H1 (cell line): ENCODE measurements around the gene DYNC1I1. TPM values are rescaled to one million over a fixed set of nuclear protein-coding genes. Genes with fewer than 3 reads are reported as not detected.

ENCODE experiments used
- CTCF ChIA-PET: fragments of 300-600 bp; sonication (Branson Sonifier 250); formaldehyde crosslinking; loops from one replicate; lab custom pipeline; 2021; ENCODE audit not compliant: partially characterized antibody; lab: Charles Lee
- POLR2A ChIA-PET: fragments of 300-600 bp; sonication (Branson Sonifier 250); formaldehyde crosslinking; loops from one replicate; lab custom pipeline; 2021; ENCODE audit warnings: inconsistent platforms; ENCODE audit not compliant: partially characterized antibody; lab: Charles Lee
- DNase-seq, 2 experiments: peaks; one replicate each; pipeline versions ENCODE4 v3.0.0 to v3.0.0-alpha.2; 2010 to 2022; ENCODE audit warnings: low spot score in 2 of 2, low read depth in 1 of 2, mixed read lengths in 1 of 2
- FAIRE-seq: peaks from 2 replicates; lab custom pipeline; 2011; peaks lifted over from hg19 to GRCh38; lab: Jason Lieb, UNC
- H2AFZ ChIP-seq: 2 replicates; pipeline ENCODE4 v1.8.1; 2012; ENCODE audit warnings: low read length, inconsistent platforms
- H2AK5ac ChIP-seq: 2 replicates; pipeline ENCODE4 v1.6.1; 2013; ENCODE audit warnings: low read depth, low read length
- H2BK120ac ChIP-seq: replicated peaks from 2 replicates; pipeline ENCODE3; 2013; ENCODE audit warnings: low read depth, low read length, inconsistent platforms
- H2BK12ac ChIP-seq: 2 replicates; pipeline ENCODE4 v1.6.1; 2013; ENCODE audit warnings: low read depth, low read length
- H2BK15ac ChIP-seq: 2 replicates; pipeline ENCODE4 v1.6.1; 2013; ENCODE audit warnings: low read length
- H2BK20ac ChIP-seq: 2 replicates; pipeline ENCODE4 v1.6.1; 2013; ENCODE audit warnings: low read length
- H2BK5ac ChIP-seq: 2 replicates; pipeline ENCODE4 v1.6.1; 2013; ENCODE audit warnings: low read depth, low read length
- H3K14ac ChIP-seq: 2 replicates; pipeline ENCODE4 v1.6.1; 2013; ENCODE audit warnings: inconsistent platforms; ENCODE audit not compliant: insufficient read length
- H3K18ac ChIP-seq: 2 replicates; pipeline ENCODE4 v1.6.1; 2013; ENCODE audit warnings: low read length; ENCODE audit errors: extremely low read depth
- H3K23ac ChIP-seq: 2 replicates; pipeline ENCODE4 v1.6.1; 2013; ENCODE audit warnings: inconsistent platforms; ENCODE audit not compliant: insufficient read length
- H3K23me2 ChIP-seq: 2 replicates; pipeline ENCODE4 v1.6.1; 2013; ENCODE audit warnings: low read depth, low read length
- H3K27ac ChIP-seq: 2 replicates; pipeline ENCODE4 v1.6.1; 2011; ENCODE audit warnings: low read depth, low read length, inconsistent platforms
- H3K27me3 ChIP-seq, 4 experiments: replicated peaks in 1 of 4; 1 replicate in 1 of 4; 2 replicates in 3 of 4; pipeline versions ENCODE4 v1.6.1 to v1.8.1; 2011 to 2013; ENCODE audit warnings: low read length in 3 of 4, mild to moderate bottlenecking in 3 of 4, inconsistent platforms in 2 of 4, mixed read lengths in 2 of 4, moderate library complexity in 1 of 4; ENCODE audit not compliant: control insufficient read depth in 3 of 4, insufficient read depth in 3 of 4; ENCODE audit errors: extremely low read depth in 1 of 4
- H3K36me3 ChIP-seq, 4 experiments: 2 replicates each; pipeline versions ENCODE4 v1.6.1 to v1.8.1; 2011 to 2013; ENCODE audit warnings: mild to moderate bottlenecking in 4 of 4, low read length in 3 of 4, moderate library complexity in 2 of 4, control low read depth in 1 of 4, inconsistent platforms in 1 of 4; ENCODE audit not compliant: insufficient read depth in 4 of 4, control insufficient read depth in 2 of 4
- H3K4ac ChIP-seq: replicated peaks from 2 replicates; pipeline ENCODE3; 2013; ENCODE audit warnings: low read length, low read depth, mixed read lengths, inconsistent platforms; ENCODE audit not compliant: insufficient read length
- H3K4me1 ChIP-seq, 4 experiments: replicated peaks in 1 of 4; 1 replicate in 1 of 4; 2 replicates in 3 of 4; pipeline versions ENCODE4 v1.6.1 to v1.8.1; 2011 to 2013; ENCODE audit warnings: low read length in 3 of 4, inconsistent platforms in 2 of 4, mixed read lengths in 1 of 4; ENCODE audit not compliant: insufficient read depth in 4 of 4, control insufficient read depth in 3 of 4
- H3K4me2 ChIP-seq, 2 experiments: 2 replicates each; pipeline versions ENCODE4 v1.6.1 to v1.8.1; 2011 to 2013; ENCODE audit warnings: low read depth in 2 of 2, low read length in 2 of 2, control low read depth in 1 of 2, inconsistent platforms in 1 of 2, mild to moderate bottlenecking in 1 of 2; ENCODE audit not compliant: insufficient read depth in 1 of 2
- H3K4me3 ChIP-seq, 4 experiments: fragments of 200-600, 300-600 bp in 1 of 4; sonication (generic), shearing (Covaris generic), sonication (Bioruptor Twin) in 1 of 4; 2 replicates each; pipeline versions ENCODE4 v1.5.1 to v1.8.1; 2011 to 2016; ENCODE audit warnings: low read length in 4 of 4, low read depth in 3 of 4, control low read depth in 2 of 4, inconsistent platforms in 2 of 4, mild to moderate bottlenecking in 2 of 4, mixed read lengths in 1 of 4, moderate library complexity in 1 of 4; ENCODE audit not compliant: insufficient read depth in 2 of 4; ENCODE audit errors: extremely low read depth in 1 of 4
- H3K56ac ChIP-seq: replicated peaks from 2 replicates; pipeline ENCODE3; 2013; ENCODE audit warnings: low read depth, mild to moderate bottlenecking, mixed read lengths, low read length, inconsistent platforms; ENCODE audit not compliant: insufficient read length
- H3K79me1 ChIP-seq: 2 replicates; pipeline ENCODE4 v1.6.1; 2013; ENCODE audit warnings: low read depth, low read length, control low read depth
- H3K79me2 ChIP-seq, 2 experiments: 2 replicates each; pipeline versions ENCODE4 v1.6.1 to v1.8.1; 2012 to 2013; ENCODE audit warnings: low read length in 2 of 2, mild to moderate bottlenecking in 2 of 2, inconsistent platforms in 1 of 2; ENCODE audit not compliant: insufficient read depth in 2 of 2, control insufficient read depth in 1 of 2
- H3K9ac ChIP-seq, 4 experiments: replicated peaks in 1 of 4; 1 replicate in 1 of 4; 2 replicates in 3 of 4; pipeline versions ENCODE4 v1.6.1 to v1.8.1; 2011 to 2013; ENCODE audit warnings: low read depth in 3 of 4, low read length in 3 of 4, control low read depth in 2 of 4, mild to moderate bottlenecking in 2 of 4, moderate library complexity in 2 of 4, inconsistent platforms in 1 of 4; ENCODE audit errors: extremely low read depth in 1 of 4
- H3K9me3 ChIP-seq, 2 experiments: 2 replicates each; pipeline versions ENCODE4 v1.6.1 to v1.8.1; 2012 to 2013; ENCODE audit warnings: mild to moderate bottlenecking in 2 of 2, moderate library complexity in 2 of 2, control low read depth in 1 of 2, inconsistent platforms in 1 of 2, low read depth in 1 of 2, low read length in 1 of 2, mixed read lengths in 1 of 2; ENCODE audit not compliant: insufficient read depth in 2 of 2
- H4K20me1 ChIP-seq, 2 experiments: replicated peaks in 1 of 2; 2 replicates each; pipeline versions ENCODE3 to v1.8.1; 2011 to 2013; ENCODE audit warnings: inconsistent platforms in 2 of 2, low read length in 2 of 2, mild to moderate bottlenecking in 1 of 2; ENCODE audit not compliant: insufficient read depth in 2 of 2, control insufficient read depth in 1 of 2
- H4K5ac ChIP-seq: 2 replicates; pipeline ENCODE4 v1.6.1; 2013; ENCODE audit warnings: low read length, low read depth, mixed read lengths, inconsistent platforms; ENCODE audit not compliant: insufficient read length
- H4K8ac ChIP-seq: 2 replicates; pipeline ENCODE4 v1.8.0; 2013; ENCODE audit warnings: mild to moderate bottlenecking, moderate library complexity, low read length, inconsistent platforms; ENCODE audit not compliant: insufficient read depth; ENCODE audit errors: extremely low read depth
- H4K91ac ChIP-seq: replicated peaks from 2 replicates; pipeline ENCODE3; 2013; ENCODE audit warnings: low read length, mixed read lengths, inconsistent platforms; ENCODE audit not compliant: insufficient read length
- NRF1 ChIP-seq: IDR thresholded peaks from 2 replicates; pipeline ENCODE4 v1.6.1; 2011; ENCODE audit warnings: mild to moderate bottlenecking, low read depth, low read length, improper control_type of control experiment
- TBP ChIP-seq: IDR thresholded peaks from 2 replicates; pipeline ENCODE4 v1.6.1; 2011; ENCODE audit warnings: low read depth, low read length, improper control_type of control experiment
- WGBS, 2 experiments: shearing (Covaris generic) in 1 of 2; methylation state at CpG; one replicate each; pipeline versions ENCODE4 v1.1.6 to v1.1.7; 2013 to 2015; ENCODE audit warnings: low lambda C conversion rate in 2 of 2, mixed read lengths in 2 of 2, inconsistent platforms in 1 of 2, low coverage in 1 of 2, missing lambda C conversion rate in 1 of 2; ENCODE audit not compliant: insufficient replicate concordance in 2 of 2, insufficient coverage in 1 of 2, insufficient read length in 1 of 2; ENCODE audit errors: extremely low coverage in 1 of 2, missing lambda C conversion rate in 1 of 2; 5-methylcytosine and 5-hydroxymethylcytosine counted together
- polyA plus RNA-seq, 7 experiments: library from polyadenylated mRNA; depleted of rRNA in 3 of 7; stranded (reverse) in 5 of 7; unstranded in 2 of 7; fragments of >200 nt in 5 of 7; fragments of 200-250 nt in 2 of 7; gene quantifications; 1 replicate in 5 of 7; 2 replicates in 1 of 7; 4 replicates in 1 of 7; pipeline versions ENCODE4 v1.2.1 to v1.2.3, GENCODE V29; 2011 to 2013; ENCODE audit warnings: missing spikeins in 2 of 7, mixed read lengths in 2 of 7
- total RNA-seq: library from RNA; stranded (reverse); fragmentation: NEBNext Ultra II Directional; extraction: Animal tissue kit (Norgen Biotek cat#: 25700); gene quantifications from 2 replicates; pipeline ENCODE4 v1.2.1, GENCODE V29; 2021

The DYNC1I1 gene
- total and polyA plus RNA-seq, 2 of the 8 experiments (the other 6 are each of a cell fraction or from before 2014, with no cell fraction given), result 0.45 to 0.58 TPM

GRCh38 chr7:96061844-96062243 is 289.5 kb downstream of the DYNC1I1 start:
- Histone ChIP-seq H3K79me1 (no peaks in the 10 kb centered on the region), H2BK15ac (no peak overlapping the region), H3K18ac (no peak overlapping the region), H3K79me2 (no peaks in the 10 kb centered on the region), H3K56ac (no peak overlapping the region), H3K9ac (no peak overlapping the region), H2BK5ac (no peak overlapping the region), H4K5ac (no peak overlapping the region), H2AFZ (no peak overlapping the region), H3K23ac (no peak overlapping the region), H2BK12ac (no peak overlapping the region), H3K27me3 (no peaks in the 10 kb centered on the region), H3K4me3 (no peak overlapping the region), H3K23me2 (no peaks in the 10 kb centered on the region), H3K27ac (no peak overlapping the region), H2AK5ac (no peak overlapping the region), H3K9me3 (no peaks in the 10 kb centered on the region), H3K4me1 (peaks cover 0 to 5% (median under 1%) of the 10 kb centered on the region in 4 experiments; a peak in 1 of 7 replicates), H2BK20ac (no peak overlapping the region), H4K91ac (no peak overlapping the region), H3K36me3 (no peaks in the 10 kb centered on the region), H3K14ac (no peak overlapping the region), H2BK120ac (no peak overlapping the region), H3K4me2 (no peak overlapping the region), H3K4ac (no peak overlapping the region), H4K8ac (no peak overlapping the region), H4K20me1 (peaks cover 0 to 2% of the 10 kb centered on the region in 2 experiments)
- 81% methylated on average over 4 of the region's 4 CpGs; no CpG with 5 or more reads in 1 of the 2 experiments for WGBS, 2 experiments
- no peak for DNase-seq
- TF ChIP-seq TBP, result no peak
- no peak for TF ChIP-seq NRF1
- CTCF ChIA-PET, result interaction anchor here (1.5 kb wide), 2 partner anchors 10 to 65 kb away, joined by 4 to 6 read pairs; no protein-coding TSS in a partner anchor
- POLR2A ChIA-PET, result interaction anchor here (1.2 kb wide), 1 partner anchor 115 kb away, joined by 3 read pairs; no protein-coding TSS in a partner anchor
- FAIRE-seq, result no peak
